G401 (cell line): Measurements from ENCODE around the gene SH2D3C. TPM values are rescaled to one million over a fixed set of nuclear protein-coding genes. Genes with fewer than 3 reads are reported as not detected.

ENCODE experiments used
- DNase-seq: peaks from one replicate; pipeline ENCODE4 v3.0.0-alpha.2; 2015; ENCODE audit warnings: low spot score
- in situ Hi-C: cut with HindIII; loops from 2 replicates; pipeline ENCODE4 v1.10.0; 2016; ENCODE audit warnings: low sequenced_read_pairs, mixed read lengths
- total RNA-seq: library from RNA; depleted of rRNA; stranded (reverse); fragments of >200 nt; shearing (Covaris generic); gene quantifications from 2 replicates; pipeline ENCODE4 v1.2.3, GENCODE V29; 2014

The SH2D3C gene
- total RNA-seq, 1 experiment from 2014 or later = 6.5 TPM

GRCh38 chr9:127809540-127810377, 31.3 kb upstream of the SH2D3C start:
- DNase-seq = no peak
- in situ Hi-C loops = no loop called here

GRCh38 chr9:127809002-127809539, 30.6 kb upstream of the SH2D3C start:
- in situ Hi-C loops = no loop called here
- no peak for DNase-seq

DNA sequence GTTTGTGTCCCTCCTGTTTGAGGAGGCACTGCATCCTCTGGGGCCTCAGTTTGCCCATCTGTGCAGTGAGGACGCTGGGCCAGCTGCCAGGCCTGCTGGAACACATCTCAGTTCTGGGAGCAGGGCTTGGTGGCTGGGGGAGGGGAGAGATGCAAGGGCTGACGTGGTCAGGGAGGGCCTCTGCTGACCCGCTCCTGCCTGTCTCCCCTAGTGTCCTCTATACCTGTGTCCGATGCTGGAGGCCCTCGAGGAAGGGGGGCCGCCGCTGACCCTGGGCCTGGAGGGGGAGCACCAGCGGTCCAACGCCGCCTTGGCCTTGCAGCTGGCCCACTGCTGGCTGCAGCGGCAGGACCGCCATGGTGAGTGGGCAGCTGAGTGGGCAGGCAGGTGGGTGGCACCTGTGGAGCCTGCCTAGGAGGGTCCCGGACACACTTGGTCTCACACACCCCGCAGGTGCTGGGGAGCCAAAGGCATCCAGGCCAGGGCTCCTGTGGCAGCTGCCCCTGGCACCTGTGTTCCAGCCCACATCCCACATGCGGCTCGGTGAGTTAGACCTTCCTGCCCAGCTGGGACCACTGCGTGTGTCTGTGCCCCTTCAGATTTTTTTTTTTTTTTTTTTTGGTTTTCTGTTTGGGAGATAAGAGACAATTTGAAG, 30.0 kb upstream of the SH2D3C start:
- in situ Hi-C loops = no loop called here
- no peak for DNase-seq

GRCh38 chr9:127806871-127807270, 28.4 kb upstream of the SH2D3C start:
- no peak for DNase-seq
- in situ Hi-C loops = no loop called here

DNA sequence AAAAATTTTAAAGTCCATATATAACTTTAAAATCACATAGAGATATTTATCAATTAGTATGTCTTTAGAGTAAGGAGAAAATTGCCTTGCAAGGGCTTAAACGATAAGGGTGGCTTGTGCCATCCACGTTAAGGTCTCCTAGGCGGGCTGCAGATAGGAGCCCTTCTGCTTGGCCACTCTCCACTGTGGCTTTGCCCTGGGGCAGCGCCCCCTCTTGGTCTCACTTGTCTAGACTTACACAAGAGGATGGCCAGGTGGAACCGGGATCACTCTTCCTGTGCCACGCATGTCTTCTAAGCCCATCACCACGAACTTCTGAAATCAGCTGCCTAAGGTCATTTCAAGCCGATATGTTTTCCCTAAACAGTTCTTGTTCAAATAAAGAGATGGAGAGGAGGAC, 27.2 kb upstream of the SH2D3C start:
- in situ Hi-C loops = no loop called here
- DNase-seq = peak; percentile 23

DNA sequence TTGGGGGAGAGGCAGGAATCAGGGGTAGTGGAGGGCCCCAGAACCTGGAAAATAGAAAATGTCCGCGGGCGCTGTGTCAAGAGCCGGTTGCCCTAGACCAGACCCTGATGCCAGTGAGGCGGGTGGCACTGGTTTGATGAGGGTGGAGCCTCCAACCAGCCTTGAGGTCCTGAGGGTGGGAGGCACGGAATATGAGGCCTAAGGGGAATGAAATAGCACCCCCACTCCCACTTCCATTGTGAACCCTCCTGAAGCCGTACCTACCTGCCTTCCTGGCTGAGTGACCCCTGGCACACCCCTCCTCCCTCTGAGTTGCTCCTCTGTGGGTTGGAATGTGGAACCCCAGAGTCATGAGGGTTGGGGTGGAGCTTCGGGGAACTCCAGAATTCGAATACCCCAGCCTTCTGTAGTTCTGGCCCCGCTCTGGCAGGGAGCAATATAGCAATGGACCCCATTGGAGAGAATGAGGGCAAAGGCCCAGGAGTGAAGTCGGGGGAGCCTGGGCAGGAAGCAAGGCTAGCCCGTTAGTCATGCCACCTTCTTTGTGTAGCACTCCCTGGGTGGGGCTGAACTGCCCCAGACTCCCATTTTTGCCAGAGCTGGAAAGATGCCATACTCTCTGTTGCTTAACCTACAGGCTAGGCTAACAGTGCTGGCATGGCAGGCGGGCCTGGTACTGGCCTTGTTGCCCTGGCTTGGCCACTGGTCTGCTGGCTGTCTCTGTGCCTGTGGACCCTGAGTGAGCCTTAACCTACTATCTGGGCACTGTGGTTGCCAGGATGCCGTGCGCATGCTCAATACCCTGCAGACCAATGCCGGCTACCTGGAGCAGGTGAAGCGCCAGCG, 25.3 kb upstream of the SH2D3C start:
- DNase-seq = peak; percentile 67

DNA sequence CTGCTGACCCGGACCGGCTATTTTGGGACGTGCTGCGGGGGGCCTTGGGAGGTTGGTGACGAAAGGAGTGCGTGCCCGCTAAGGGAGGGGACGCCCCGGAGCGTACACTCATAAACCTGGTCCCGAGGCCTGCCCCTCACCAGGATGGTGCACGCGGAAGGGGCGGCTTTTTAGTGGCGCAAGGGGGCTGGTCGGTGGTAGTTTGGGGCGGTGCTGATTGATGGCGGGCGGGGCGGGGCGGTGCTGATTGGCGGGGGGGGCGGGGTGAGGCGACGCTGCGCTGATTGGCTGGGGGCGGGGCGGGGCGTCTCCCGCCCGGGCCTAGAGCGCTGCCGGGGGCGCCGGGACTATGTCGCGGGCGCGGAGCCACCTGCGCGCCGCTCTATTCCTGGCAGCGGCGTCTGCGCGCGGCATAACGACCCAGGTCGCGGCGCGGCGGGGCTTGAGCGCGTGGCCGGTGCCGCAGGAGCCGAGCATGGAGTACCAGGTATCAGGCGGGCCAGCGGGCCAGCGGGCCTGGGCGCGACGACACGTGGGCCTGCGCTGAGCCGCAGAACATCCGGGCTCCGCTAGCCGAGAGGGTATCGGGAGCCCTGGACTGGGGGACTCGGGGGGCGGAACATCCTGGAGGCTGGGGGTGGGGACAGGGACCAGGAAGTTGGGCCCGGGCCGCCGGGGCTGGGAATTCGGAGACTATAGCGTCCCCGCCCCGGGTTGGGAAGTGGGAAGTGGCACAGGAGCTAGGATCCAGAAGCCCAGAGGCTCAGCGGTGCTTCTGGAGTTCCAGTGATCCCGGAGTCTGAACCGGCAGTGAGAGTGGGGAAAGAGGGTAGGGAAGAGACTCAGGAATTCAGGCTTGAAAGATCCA, 24.3 kb upstream of the SH2D3C start, which contains the start of gene FPGS:
FPGS (plus strand) TSS at position 307 of the 868 bp plus-strand sequence; CDS start at position 350, 43 bp downstream.
- in situ Hi-C loops = no loop called here
- DNase-seq = peak; percentile 85

More for the DNA sequence above, 25.3 kb upstream of the SH2D3C start:
- in situ Hi-C loops = no loop called here

- DNase-seq = no peak
- in situ Hi-C loops = no loop called here
Observed at GRCh38 chr9:127801955-127802575, 23.6 kb upstream of the SH2D3C start.

- in situ Hi-C loops = no loop called here
- no peak for DNase-seq
Observed at GRCh38 chr9:127796852-127797370, 18.4 kb upstream of the SH2D3C start.

- no peak for DNase-seq
- in situ Hi-C loops = no loop called here
Observed at GRCh38 chr9:127796225-127796813, 17.9 kb upstream of the SH2D3C start.

- in situ Hi-C loops = no loop called here
- DNase-seq = no peak
Observed at GRCh38 chr9:127794001-127794791, 15.7 kb upstream of the SH2D3C start.

- DNase-seq = peak; percentile 89
- in situ Hi-C loops = no loop called here
Observed at GRCh38 chr9:127793093-127793708, 14.7 kb upstream of the SH2D3C start.

DNA sequence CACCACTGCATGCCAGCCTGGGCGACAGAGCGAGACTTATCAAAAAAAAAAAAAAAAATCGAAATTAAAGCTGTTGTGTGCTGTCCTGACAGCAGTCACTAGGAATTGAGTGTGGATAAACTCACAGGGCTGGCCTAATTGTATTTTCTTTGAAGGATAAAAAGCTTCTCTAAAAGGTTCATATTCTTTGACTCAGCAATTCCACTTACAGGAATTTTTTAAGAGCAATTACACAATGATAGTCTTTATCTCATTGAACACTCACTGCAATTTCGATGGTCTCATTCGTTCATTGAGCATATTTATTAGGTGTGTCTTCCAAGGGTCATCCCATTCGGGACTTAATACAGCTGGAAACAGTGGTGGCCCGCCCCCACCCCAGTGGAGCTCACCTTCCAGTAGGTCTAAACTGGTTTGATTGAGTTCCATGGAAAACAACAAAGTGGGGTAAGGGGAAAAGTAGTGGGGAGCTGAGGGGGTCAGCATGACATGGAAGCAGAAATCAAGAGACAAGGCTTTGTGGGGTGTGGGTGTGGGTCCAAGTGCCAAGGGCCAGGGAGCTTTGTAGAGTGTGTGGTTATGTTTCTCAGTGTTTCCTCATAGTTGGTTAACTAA, 14.1 kb upstream of the SH2D3C start:
- DNase-seq = no peak
- in situ Hi-C loops = no loop called here

DNA sequence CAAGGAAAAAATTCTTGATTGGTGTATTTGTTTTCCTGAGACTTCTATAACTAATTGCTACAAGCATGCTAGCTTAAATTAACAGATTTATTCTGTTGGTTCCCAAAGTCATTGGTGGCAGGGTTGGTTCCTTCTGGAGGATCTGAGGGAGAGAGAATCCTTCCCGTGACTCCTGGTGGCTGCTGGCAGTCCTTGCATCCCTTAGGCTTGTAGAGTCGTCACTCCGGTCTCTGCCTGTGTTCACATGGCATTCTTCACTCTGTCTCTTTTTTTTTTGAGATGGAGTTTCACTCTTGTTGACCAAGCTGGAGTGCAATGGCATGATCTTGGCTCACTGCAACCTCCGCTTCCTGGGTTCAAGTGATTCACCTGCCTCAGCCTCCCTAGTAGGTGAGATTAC, 12.6 kb upstream of the SH2D3C start:
- in situ Hi-C loops = no loop called here
- no peak for DNase-seq

GRCh38 chr9:127790094-127790855, 11.8 kb upstream of the SH2D3C start:
- in situ Hi-C loops = no loop called here
- DNase-seq = no peak
